ENCODE data around the gene VMP1. TPM values are rescaled to one million over a fixed set of nuclear protein-coding genes. Genes with fewer than 3 reads are reported as not detected.

Gene VMP1
- total RNA-seq, 6 experiments from 2014 or later: 121 to 155 (median 149) TPM

GRCh38 chr17:59671386-59671785, 36.1 kb upstream of the VMP1 start:
- peaks cover 89% of the 10 kb centered on the region for H3K4me1 Mint-ChIP-seq (ENCODE audit: low read depth)
- no peak for TF ChIP-seq CTCF (IDR thresholded peaks at IDR 0.05)
- peaks cover 53% of the 10 kb centered on the region for H3K36me3 Mint-ChIP-seq (ENCODE audit: low read depth)
- peaks cover 2% of the 10 kb centered on the region; the same call in 1 of the 2 replicates for H3K27me3 Mint-ChIP-seq (ENCODE audit: insufficient read depth)
- no peaks in the 10 kb centered on the region for H3K9me3 Mint-ChIP-seq
- H3K4me3 Mint-ChIP-seq: peak overlapping the region; percentile 38; the same call in 1 of the 2 replicates
- no peak for DNase-seq
- peak overlapping the region; percentile 64 for H3K27ac Mint-ChIP-seq

GRCh38 chr17:59675231-59675630, 32.2 kb upstream of the VMP1 start:
- no peak for DNase-seq
- Mint-ChIP-seq H3K27ac (no peak overlapping the region), H3K4me1 (ENCODE audit: low read depth) (peaks cover 87% of the 10 kb centered on the region), H3K4me3 (no peak overlapping the region), H3K27me3 (ENCODE audit: insufficient read depth) (peaks cover 3% of the 10 kb centered on the region; the same call in 1 of the 2 replicates), H3K36me3 (ENCODE audit: low read depth) (peaks cover 69% of the 10 kb centered on the region), H3K9me3 (no peaks in the 10 kb centered on the region)
- no peak for TF ChIP-seq CTCF (IDR thresholded peaks at IDR 0.05)

- Mint-ChIP-seq H3K4me1 (ENCODE audit: low read depth) (peaks cover 82% of the 10 kb centered on the region), H3K4me3 (no peak overlapping the region), H3K36me3 (ENCODE audit: low read depth) (peaks cover 69% of the 10 kb centered on the region), H3K27ac (peak overlapping the region; percentile 36; the same call in 1 of the 2 replicates), H3K27me3 (ENCODE audit: insufficient read depth) (peaks cover 1% of the 10 kb centered on the region; the same call in 1 of the 2 replicates), H3K9me3 (no peaks in the 10 kb centered on the region)
- DNase-seq: no peak
- TF ChIP-seq CTCF (IDR thresholded peaks at IDR 0.05): no peak
These were observed 30.7 kb upstream of the VMP1 start for GRCh38 chr17:59676716-59677115.

GRCh38 chr17:59678918-59679317, 28.5 kb upstream of the VMP1 start:
- no peak for TF ChIP-seq CTCF (IDR thresholded peaks at IDR 0.05)
- H3K27me3 Mint-ChIP-seq (ENCODE audit: insufficient read depth): peaks cover 1% of the 10 kb centered on the region
- no peak overlapping the region for H3K4me3 Mint-ChIP-seq
- no peaks in the 10 kb centered on the region for H3K9me3 Mint-ChIP-seq
- H3K4me1 Mint-ChIP-seq (ENCODE audit: low read depth): peaks cover 84% of the 10 kb centered on the region
- peak overlapping the region; percentile 36; the same call in 1 of the 2 replicates for H3K27ac Mint-ChIP-seq
- DNase-seq: no peak
- peaks cover 76% of the 10 kb centered on the region for H3K36me3 Mint-ChIP-seq (ENCODE audit: low read depth)

GRCh38 chr17:59680314-59680713, 27.1 kb upstream of the VMP1 start:
- peaks cover 4% of the 10 kb centered on the region for H3K27me3 Mint-ChIP-seq (ENCODE audit: insufficient read depth)
- H3K27ac Mint-ChIP-seq: peak overlapping the region; percentile 62
- no peaks in the 10 kb centered on the region for H3K9me3 Mint-ChIP-seq
- no peak for TF ChIP-seq CTCF (IDR thresholded peaks at IDR 0.05)
- H3K4me3 Mint-ChIP-seq: peak overlapping the region; percentile 36; the same call in 1 of the 2 replicates
- H3K4me1 Mint-ChIP-seq (ENCODE audit: low read depth): peaks cover 81% of the 10 kb centered on the region
- H3K36me3 Mint-ChIP-seq (ENCODE audit: low read depth): peaks cover 75% of the 10 kb centered on the region
- DNase-seq: peak; percentile 21

Data from HFFc6 (cell line).